ENCODE data around the gene ARMC2. TPM values are rescaled to one million over a fixed set of nuclear protein-coding genes. Genes with fewer than 3 reads are reported as not detected.

The ARMC2 gene
- total RNA-seq, 6 donors from 2014 or later: 4.1 to 24.0 (median 7.8) TPM

DNA sequence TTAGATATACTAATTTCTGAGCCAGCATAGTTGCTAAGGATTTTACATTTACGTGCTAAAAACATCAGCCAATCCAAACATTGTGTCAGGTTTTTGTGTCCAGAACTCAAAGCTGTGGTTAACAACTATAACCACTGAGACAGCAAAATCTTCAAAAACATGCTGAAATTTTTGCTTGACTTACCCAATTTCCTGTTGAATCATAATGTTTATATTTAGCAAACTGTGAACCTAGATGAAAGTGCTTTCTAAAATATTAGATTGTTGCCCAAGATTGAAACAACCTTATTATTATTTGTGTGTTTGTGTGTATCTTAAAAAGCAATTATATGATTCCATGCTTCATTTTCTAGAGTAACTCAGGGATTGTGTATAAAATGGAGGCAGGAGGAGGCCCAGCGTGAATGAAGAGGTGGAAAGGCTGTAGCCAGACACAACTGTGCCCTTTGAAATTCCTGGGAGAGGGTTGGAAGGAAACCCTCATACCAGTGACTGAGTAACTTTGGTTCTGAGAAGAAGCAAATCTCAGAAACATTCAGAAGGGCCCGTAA, 48.0 kb downstream of the ARMC2 start:
- Histone ChIP-seq H3K4me1 (peaks cover 6 to 24% (median 14%) of the 10 kb centered on the region in 4 donors), H3K27ac (peak overlapping the region; percentile 43 to 81 (median 65)), H3K36me3 (no peaks in the 10 kb centered on the region), H3K27me3 (no peaks in the 10 kb centered on the region), H3K4me3 (no peak overlapping the region), H3K9me3 (no peaks in the 10 kb centered on the region)
- WGBS, 2 donors: 49 to 55% methylated on average over 3 of the region's 3 CpGs
- peak in 1 of 2 donors; percentile 80 for ATAC-seq (ENCODE audit: low FRiP score in 2 of 2)
- TF ChIP-seq POLR2A (IDR thresholded peaks at IDR 0.05) (no peak), EP300 (IDR thresholded peaks at IDR 0.05) (peak in 2 of 4 donors; percentile 64 to 75), POLR2AphosphoS5 (IDR thresholded peaks at IDR 0.05) (peak in 1 of 2 donors; percentile 67)
- TF ChIP-seq, protein P1, sequence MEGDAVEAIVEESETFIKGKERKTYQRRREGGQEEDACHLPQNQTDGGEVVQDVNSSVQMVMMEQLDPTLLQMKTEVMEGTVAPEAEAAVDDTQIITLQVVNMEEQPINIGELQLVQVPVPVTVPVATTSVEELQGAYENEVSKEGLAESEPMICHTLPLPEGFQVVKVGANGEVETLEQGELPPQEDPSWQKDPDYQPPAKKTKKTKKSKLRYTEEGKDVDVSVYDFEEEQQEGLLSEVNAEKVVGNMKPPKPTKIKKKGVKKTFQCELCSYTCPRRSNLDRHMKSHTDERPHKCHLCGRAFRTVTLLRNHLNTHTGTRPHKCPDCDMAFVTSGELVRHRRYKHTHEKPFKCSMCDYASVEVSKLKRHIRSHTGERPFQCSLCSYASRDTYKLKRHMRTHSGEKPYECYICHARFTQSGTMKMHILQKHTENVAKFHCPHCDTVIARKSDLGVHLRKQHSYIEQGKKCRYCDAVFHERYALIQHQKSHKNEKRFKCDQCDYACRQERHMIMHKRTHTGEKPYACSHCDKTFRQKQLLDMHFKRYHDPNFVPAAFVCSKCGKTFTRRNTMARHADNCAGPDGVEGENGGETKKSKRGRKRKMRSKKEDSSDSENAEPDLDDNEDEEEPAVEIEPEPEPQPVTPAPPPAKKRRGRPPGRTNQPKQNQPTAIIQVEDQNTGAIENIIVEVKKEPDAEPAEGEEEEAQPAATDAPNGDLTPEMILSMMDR (IDR thresholded peaks at IDR 0.05): no peak
- DNase-seq: no peak

DNA sequence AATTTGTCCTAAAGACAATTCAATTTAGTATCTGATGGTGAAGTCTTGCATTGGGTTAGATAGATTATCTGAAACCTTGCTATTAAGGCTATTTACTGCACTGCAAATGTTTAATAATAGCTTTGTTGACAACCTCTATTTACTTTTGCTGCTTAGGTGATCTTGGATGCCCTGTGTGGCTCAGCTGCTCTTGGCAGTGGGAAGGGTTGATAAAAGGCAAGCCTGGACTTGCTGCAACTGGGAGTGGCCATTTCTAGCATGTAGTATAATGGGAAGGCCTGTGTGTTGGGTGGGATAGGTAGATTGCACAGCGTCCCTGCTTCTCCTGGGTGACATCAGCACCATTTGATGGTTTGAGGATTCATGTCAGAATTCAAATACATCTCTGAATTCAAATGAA, 49.1 kb downstream of the ARMC2 start:
- Histone ChIP-seq H3K27me3 (no peaks in the 10 kb centered on the region), H3K4me1 (peaks cover 12 to 30% (median 19%) of the 10 kb centered on the region in 4 donors), H3K4me3 (no peak overlapping the region), H3K27ac (peak overlapping the region in 2 of 4 donors; percentile 44 to 81), H3K9me3 (no peaks in the 10 kb centered on the region), H3K36me3 (no peaks in the 10 kb centered on the region)
- DNase-seq (no peak), ATAC-seq (ENCODE audit: low FRiP score in 2 of 2) (no peak)
- TF ChIP-seq POLR2A (IDR thresholded peaks at IDR 0.05) (no peak), EP300 (IDR thresholded peaks at IDR 0.05) (no peak), POLR2AphosphoS5 (IDR thresholded peaks at IDR 0.05) (no peak)
- TF ChIP-seq, protein P1 (IDR thresholded peaks at IDR 0.05): no peak
- WGBS, 2 donors: 77 to 83% methylated on average over 1 of the region's 1 CpG

DNA sequence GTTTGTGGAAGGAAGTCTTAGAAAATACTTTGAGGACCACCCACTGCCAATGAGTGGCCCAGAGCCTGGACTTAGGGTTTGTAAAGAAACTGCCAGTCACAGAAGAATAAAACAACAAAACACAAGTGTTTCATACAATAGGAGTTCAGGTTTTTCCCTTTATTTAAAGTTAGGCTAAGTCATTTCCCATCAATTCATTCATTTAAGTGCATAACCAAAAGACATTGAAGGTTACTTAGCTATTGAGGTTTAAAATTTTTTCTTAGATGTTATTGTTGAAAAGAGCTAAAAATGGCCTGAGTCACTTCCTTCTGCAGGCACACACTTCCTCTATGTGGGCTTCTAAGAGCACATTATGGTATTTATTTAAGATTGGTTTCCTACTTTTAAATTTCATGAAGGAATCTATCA, 54.2 kb downstream of the ARMC2 start:
- Histone ChIP-seq H3K27me3 (no peaks in the 10 kb centered on the region), H3K27ac (peak overlapping the region in 3 of 4 donors; percentile 8 to 68 (median 16)), H3K36me3 (no peaks in the 10 kb centered on the region), H3K4me3 (no peak overlapping the region), H3K4me1 (peaks cover 10 to 17% (median 11%) of the 10 kb centered on the region in 4 donors), H3K9me3 (no peaks in the 10 kb centered on the region)
- ATAC-seq (ENCODE audit: low FRiP score in 2 of 2) (peak in 1 of 2 donors; percentile 52), DNase-seq (no peak)
- TF ChIP-seq, protein P1 (IDR thresholded peaks at IDR 0.05): no peak
- TF ChIP-seq POLR2AphosphoS5 (IDR thresholded peaks at IDR 0.05) (no peak), EP300 (IDR thresholded peaks at IDR 0.05) (no peak), POLR2A (IDR thresholded peaks at IDR 0.05) (no peak)

DNA sequence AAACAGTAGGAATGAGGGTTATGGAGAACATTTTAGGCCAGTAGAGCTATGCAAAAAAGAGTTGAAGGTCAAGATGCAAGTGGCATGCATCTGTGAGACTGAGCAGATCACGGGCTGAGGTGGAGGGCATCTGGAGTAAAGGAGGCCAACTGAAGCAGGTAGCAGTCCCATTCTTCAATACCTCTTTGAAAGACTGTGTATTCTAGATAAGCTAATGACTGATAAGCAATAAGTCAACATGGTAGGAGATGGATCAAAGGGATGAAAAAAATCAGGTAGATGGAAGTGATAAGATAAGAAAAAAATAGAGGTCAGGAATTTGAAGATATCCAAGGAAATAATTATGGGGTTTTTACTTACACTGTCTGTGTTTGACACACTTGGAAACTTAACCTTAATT, 55.6 kb downstream of the ARMC2 start:
- Histone ChIP-seq H3K27me3 (no peaks in the 10 kb centered on the region), H3K9me3 (no peaks in the 10 kb centered on the region), H3K4me3 (no peak overlapping the region), H3K36me3 (no peaks in the 10 kb centered on the region), H3K27ac (peak overlapping the region in 1 of 4 donors; percentile 28), H3K4me1 (peaks cover 10 to 17% (median 10%) of the 10 kb centered on the region in 4 donors)
- 50 to 75% methylated on average over 1 of the region's 1 CpG for WGBS, 2 donors
- DNase-seq (no peak), ATAC-seq (ENCODE audit: low FRiP score in 2 of 2) (no peak)
- TF ChIP-seq, protein P1 (IDR thresholded peaks at IDR 0.05): no peak
- no peak for TF ChIP-seq POLR2A (IDR thresholded peaks at IDR 0.05)
- no peak for TF ChIP-seq EP300 (IDR thresholded peaks at IDR 0.05)
- TF ChIP-seq POLR2AphosphoS5 (IDR thresholded peaks at IDR 0.05): no peak

DNA sequence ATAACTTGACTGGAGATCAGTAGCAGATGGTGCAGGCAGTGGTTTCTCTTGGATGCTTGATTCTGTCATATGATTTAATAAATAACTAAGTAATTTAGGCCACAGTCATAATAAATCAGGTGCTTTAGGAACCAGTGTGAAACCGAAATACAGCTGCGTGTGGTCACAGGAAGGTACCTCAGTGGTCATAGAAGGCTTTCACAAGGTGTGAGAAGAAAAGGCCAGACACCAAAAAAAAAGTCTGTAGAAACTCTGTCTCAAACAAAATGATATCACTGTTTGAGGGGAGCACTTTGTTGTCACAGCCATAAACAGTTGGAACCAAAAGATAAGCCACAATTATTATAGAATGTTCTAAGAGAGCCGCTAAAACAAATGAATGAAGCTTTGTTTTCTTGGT, 56.5 kb downstream of the ARMC2 start:
- Histone ChIP-seq H3K9me3 (no peaks in the 10 kb centered on the region), H3K4me1 (peaks cover 10 to 17% (median 10%) of the 10 kb centered on the region in 4 donors), H3K4me3 (no peak overlapping the region), H3K36me3 (no peaks in the 10 kb centered on the region), H3K27me3 (no peaks in the 10 kb centered on the region), H3K27ac (no peak overlapping the region)
- 47 to 65% methylated on average over 3 of the region's 3 CpGs for WGBS, 2 donors
- ATAC-seq (ENCODE audit: low FRiP score in 2 of 2) (no peak), DNase-seq (no peak)
- TF ChIP-seq, protein P1 (IDR thresholded peaks at IDR 0.05): no peak
- no peak for TF ChIP-seq POLR2A (IDR thresholded peaks at IDR 0.05)
- no peak for TF ChIP-seq EP300 (IDR thresholded peaks at IDR 0.05)
- TF ChIP-seq POLR2AphosphoS5 (IDR thresholded peaks at IDR 0.05): no peak
